ENCODE results near the gene UNC5A.

The UNC5A gene

GRCh38 chr5:176810081-176810597 lies at the start of gene UNC5A:
TSS of gene UNC5A (plus strand) at chr5:176810559. CDS start at chr5:176810751, 192 bp downstream.
- DNase-seq, result peak; percentile 42

GRCh38 chr5:176761755-176762154 lies 48.6 kb upstream of the UNC5A start:
- DNase-seq, result no peak

GRCh38 chr5:176762489-176762888 lies 47.9 kb upstream of the UNC5A start:
- DNase-seq, result no peak

GRCh38 chr5:176765687-176766086 lies 44.7 kb upstream of the UNC5A start:
- DNase-seq, result no peak

GRCh38 chr5:176768174-176768970 lies 42.0 kb upstream of the UNC5A start:
- no peak for DNase-seq

- no peak for DNase-seq
These were observed 40.4 kb upstream of the UNC5A start for GRCh38 chr5:176769911-176770310.

GRCh38 chr5:176770431-176770830 lies 39.9 kb upstream of the UNC5A start:
- no peak for DNase-seq

- no peak for DNase-seq
These were observed 39.1 kb upstream of the UNC5A start for GRCh38 chr5:176771102-176771845.

GRCh38 chr5:176772271-176773210 lies 37.8 kb upstream of the UNC5A start:
- DNase-seq, result no peak

- no peak for DNase-seq
These were observed 36.8 kb upstream of the UNC5A start for GRCh38 chr5:176773408-176774035.

GRCh38 chr5:176774216-176775171 lies 35.9 kb upstream of the UNC5A start:
- DNase-seq, result no peak

- DNase-seq, result no peak
These were observed 35.0 kb upstream of the UNC5A start for GRCh38 chr5:176775409-176775808.

GRCh38 chr5:176776141-176776865 lies 34.1 kb upstream of the UNC5A start:
- no peak for DNase-seq

- no peak for DNase-seq
These were observed 33.4 kb upstream of the UNC5A start for GRCh38 chr5:176776916-176777315.

GRCh38 chr5:176778921-176779465 lies 31.4 kb upstream of the UNC5A start:
- DNase-seq, result no peak

GRCh38 chr5:176779537-176779936 lies 30.8 kb upstream of the UNC5A start:
- no peak for DNase-seq

- DNase-seq, result no peak
These were observed 29.9 kb upstream of the UNC5A start for GRCh38 chr5:176780176-176781053.

GRCh38 chr5:176781054-176781375 lies 29.3 kb upstream of the UNC5A start:
- no peak for DNase-seq

All from EL (cell line).